Kidney epithelial cell (primary cell): ENCODE data around the gene MYH10. TPM values are rescaled to one million over a fixed set of nuclear protein-coding genes. Genes with fewer than 3 reads are reported as not detected.

ENCODE experiments used
- DNase-seq: peaks from one replicate; pipeline ENCODE4 v3.0.0-alpha.2; 2010; ENCODE audit warnings: low read depth
- H3K27me3 ChIP-seq: 2 replicates; pipeline ENCODE4 v1.6.0; 2011; ENCODE audit warnings: low read length; ENCODE audit not compliant: control insufficient read depth, insufficient read depth
- H3K36me3 ChIP-seq: 2 replicates; pipeline ENCODE4 v1.5.1; 2011; ENCODE audit warnings: low read length; ENCODE audit not compliant: control insufficient read depth, insufficient read depth
- H3K4me3 ChIP-seq: 2 replicates; pipeline ENCODE4 v1.5.1; 2011; ENCODE audit warnings: low read depth, mild to moderate bottlenecking, control low read depth, low read length
- total RNA-seq: library from RNA; depleted of rRNA; stranded (reverse); fragments of >200 nt; gene quantifications from 2 replicates; pipeline ENCODE4 v1.2.3, GENCODE V29; 2015
- TF ChIP-seq, protein P1 (sequence below): IDR thresholded peaks from 2 replicates; pipeline ENCODE4 v1.5.1; 2011; ENCODE audit warnings: mild to moderate bottlenecking, moderate library complexity, low read length, control low read depth, inconsistent platforms; ENCODE audit not compliant: insufficient read depth, poor library complexity, severe bottlenecking

MYH10 gene
- total RNA-seq, 1 donor from 2014 or later: 90.5 TPM

DNA sequence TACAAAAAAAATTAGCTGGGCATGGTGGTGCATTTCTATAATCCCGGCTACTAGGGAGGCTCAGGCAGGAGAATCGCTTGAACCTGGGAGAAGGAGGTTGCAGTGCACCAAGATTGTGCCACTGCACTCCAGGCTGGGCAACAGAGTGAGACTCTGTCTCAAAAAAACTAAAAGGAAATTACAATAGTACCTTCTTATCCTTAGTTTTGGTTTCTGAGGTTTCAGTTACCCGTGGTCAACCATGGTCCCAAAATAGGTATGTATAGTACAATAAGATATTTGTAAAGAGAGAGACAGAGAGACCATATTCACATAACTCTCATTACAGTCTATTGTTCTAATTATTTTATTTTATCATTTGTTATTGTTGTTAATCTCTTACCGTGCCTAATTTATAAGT is 24.3 kb upstream of the MYH10 start:
- Histone ChIP-seq H3K4me3 (no peak overlapping the region), H3K27me3 (no peaks in the 10 kb centered on the region), H3K36me3 (no peaks in the 10 kb centered on the region)
- DNase-seq: no peak
- TF ChIP-seq, protein P1, sequence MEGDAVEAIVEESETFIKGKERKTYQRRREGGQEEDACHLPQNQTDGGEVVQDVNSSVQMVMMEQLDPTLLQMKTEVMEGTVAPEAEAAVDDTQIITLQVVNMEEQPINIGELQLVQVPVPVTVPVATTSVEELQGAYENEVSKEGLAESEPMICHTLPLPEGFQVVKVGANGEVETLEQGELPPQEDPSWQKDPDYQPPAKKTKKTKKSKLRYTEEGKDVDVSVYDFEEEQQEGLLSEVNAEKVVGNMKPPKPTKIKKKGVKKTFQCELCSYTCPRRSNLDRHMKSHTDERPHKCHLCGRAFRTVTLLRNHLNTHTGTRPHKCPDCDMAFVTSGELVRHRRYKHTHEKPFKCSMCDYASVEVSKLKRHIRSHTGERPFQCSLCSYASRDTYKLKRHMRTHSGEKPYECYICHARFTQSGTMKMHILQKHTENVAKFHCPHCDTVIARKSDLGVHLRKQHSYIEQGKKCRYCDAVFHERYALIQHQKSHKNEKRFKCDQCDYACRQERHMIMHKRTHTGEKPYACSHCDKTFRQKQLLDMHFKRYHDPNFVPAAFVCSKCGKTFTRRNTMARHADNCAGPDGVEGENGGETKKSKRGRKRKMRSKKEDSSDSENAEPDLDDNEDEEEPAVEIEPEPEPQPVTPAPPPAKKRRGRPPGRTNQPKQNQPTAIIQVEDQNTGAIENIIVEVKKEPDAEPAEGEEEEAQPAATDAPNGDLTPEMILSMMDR: no peak

DNA sequence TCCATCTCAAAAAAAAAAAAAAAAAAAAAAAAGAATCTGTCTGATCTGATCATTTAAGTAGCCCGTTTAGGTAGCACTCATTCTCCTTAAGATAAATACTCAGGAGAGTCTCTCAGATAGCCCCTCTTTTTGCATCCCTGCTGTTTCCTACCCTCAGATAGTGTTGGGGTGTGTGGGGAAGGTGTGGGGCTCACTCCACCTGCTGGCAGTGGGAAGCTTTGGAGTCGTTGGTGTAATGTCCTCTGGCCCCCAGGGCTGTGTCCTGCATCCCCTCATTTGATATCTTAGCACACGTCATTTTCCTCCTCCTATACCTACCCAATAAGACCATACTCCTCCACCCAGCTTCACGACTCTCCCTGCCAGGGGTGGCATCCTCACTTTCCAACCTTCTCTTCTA is 20.5 kb upstream of the MYH10 start:
- no peak for DNase-seq
- no peak overlapping the region for H3K4me3 ChIP-seq
- TF ChIP-seq, protein P1: no peak
- no peaks in the 10 kb centered on the region for H3K27me3 ChIP-seq
- H3K36me3 ChIP-seq: no peaks in the 10 kb centered on the region

DNA sequence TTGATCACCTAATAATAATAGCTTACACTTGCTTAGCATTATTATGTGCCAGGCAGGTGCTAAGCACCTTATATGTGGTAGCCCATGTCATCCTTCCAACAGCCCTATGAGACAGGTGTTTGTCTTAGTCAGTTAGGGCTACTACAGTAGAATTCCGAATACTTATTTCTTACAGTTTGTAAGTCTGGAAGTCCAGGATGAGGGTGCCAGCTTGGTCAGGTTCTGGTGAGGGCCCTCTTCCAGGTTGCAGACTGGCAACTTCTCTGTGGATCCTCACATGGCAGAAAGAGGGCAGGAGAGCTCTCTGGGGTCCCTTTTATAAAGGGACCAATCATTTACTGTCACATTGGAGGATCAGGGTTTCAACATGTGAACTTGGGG is 19.6 kb upstream of the MYH10 start:
- Histone ChIP-seq H3K36me3 (no peaks in the 10 kb centered on the region), H3K4me3 (no peak overlapping the region), H3K27me3 (no peaks in the 10 kb centered on the region)
- TF ChIP-seq, protein P1: no peak
- DNase-seq: no peak

GRCh38 chr17:8649157-8650118 is 18.9 kb upstream of the MYH10 start:
- H3K36me3 ChIP-seq: no peaks in the 10 kb centered on the region
- DNase-seq: no peak
- TF ChIP-seq, protein P1: no peak
- H3K4me3 ChIP-seq: no peak overlapping the region
- no peaks in the 10 kb centered on the region for H3K27me3 ChIP-seq

DNA sequence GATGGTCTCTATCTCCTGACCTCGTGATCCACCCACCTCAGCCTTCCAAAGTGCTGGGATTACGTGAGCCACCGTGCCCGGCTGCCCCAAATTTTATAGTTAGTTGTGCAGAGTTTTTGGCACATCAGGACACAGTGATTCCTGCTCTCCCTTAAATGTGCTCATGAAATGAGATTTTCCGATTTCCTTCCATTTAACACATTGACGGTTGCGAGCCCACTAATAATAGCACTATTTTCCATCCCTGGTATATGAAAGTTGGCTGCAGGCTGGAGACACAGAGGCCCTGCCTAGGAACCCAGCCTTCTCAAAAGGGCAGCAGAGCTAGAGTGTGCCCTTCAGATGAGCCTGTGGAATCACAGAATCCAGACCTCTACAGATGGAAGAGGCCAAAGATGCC is 17.4 kb upstream of the MYH10 start:
- TF ChIP-seq, protein P1: no peak
- no peak overlapping the region for H3K4me3 ChIP-seq
- no peaks in the 10 kb centered on the region for H3K36me3 ChIP-seq
- no peaks in the 10 kb centered on the region for H3K27me3 ChIP-seq
- no peak for DNase-seq
